Activated naive CD4-positive, alpha-beta T cell treated with anti-CD3 and anti-CD28 coated beads, Interleukin-2, amount 10 ng/mL, durations not matched to agents 7 days and 5 days (primary cell): ENCODE results near the gene GCH1.
"Not testable (repeated sequence)": the region's sequence is repeated elsewhere in the genome, so short reads cannot be mapped to it uniquely, and the experiment has no call there.

Source experiments
- CTCF ChIA-PET: fragments of 350-600 bp; sonication (Branson Sonifier 250); formaldehyde crosslinking; loops from one replicate; lab custom pipeline; 2021; ENCODE audit warnings: antibody characterized with exemption; lab: Charles Lee
- DNase-seq: peaks from one replicate; pipeline ENCODE4 v3.0.0-alpha.2; 2020
- H3K27ac Mint-ChIP-seq: one replicate; pipeline ENCODE4 v1.8.0; 2021; ENCODE audit warnings: mild to moderate bottlenecking, moderate library complexity, mixed read lengths
- H3K27me3 Mint-ChIP-seq: one replicate; pipeline ENCODE4 v1.8.0; 2021; ENCODE audit warnings: mild to moderate bottlenecking, mixed read lengths
- H3K36me3 Mint-ChIP-seq: one replicate; pipeline ENCODE4 v1.8.0; 2021; ENCODE audit warnings: mixed read lengths
- H3K4me1 Mint-ChIP-seq: one replicate; pipeline ENCODE4 v1.8.0; 2021; ENCODE audit warnings: mixed read lengths
- H3K4me3 Mint-ChIP-seq: one replicate; pipeline ENCODE4 v1.8.0; 2021; ENCODE audit warnings: mild to moderate bottlenecking, moderate library complexity, mixed read lengths
- H3K9me3 Mint-ChIP-seq: one replicate; pipeline ENCODE4 v1.8.0; 2021; ENCODE audit warnings: mixed read lengths

The GCH1 gene

GRCh38 chr14:54897809-54898555, 4.6 kb downstream of the GCH1 start:
- H3K36me3 Mint-ChIP-seq: peaks cover 27% of the 10 kb centered on the region
- DNase-seq, H3K9me3 Mint-ChIP-seq, H3K27me3 Mint-ChIP-seq, H3K4me3 Mint-ChIP-seq, H3K27ac Mint-ChIP-seq: not testable (repeated sequence)
- peaks cover 48% of the 10 kb centered on the region for H3K4me1 Mint-ChIP-seq
- CTCF ChIA-PET: interaction anchor here (1.0 kb wide), 1 partner anchor 19 kb away, joined by 3 read pairs; no protein-coding TSS in a partner anchor

DNA sequence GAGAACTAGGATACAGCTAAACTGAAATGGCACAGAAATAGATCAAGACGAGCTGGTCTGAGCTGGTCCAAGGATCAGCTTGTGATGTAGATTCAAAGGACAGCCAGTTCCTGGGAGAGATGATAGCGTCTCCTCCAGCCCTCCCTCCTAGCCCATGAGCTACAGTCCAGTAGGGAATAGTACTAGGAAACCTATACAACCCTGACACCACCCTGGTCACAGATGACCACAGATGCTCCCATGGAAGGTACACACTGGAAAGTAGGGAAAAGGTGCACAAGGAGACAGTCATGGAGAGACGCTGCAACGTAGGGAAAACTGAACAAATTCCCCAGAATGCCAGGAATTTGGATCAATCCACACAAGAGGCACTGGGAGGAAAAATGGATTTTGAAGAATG, 6.9 kb downstream of the GCH1 start:
- peaks cover 52% of the 10 kb centered on the region for H3K4me1 Mint-ChIP-seq
- H3K27ac Mint-ChIP-seq: no peak overlapping the region
- no peaks in the 10 kb centered on the region for H3K27me3 Mint-ChIP-seq
- H3K36me3 Mint-ChIP-seq: peaks cover 29% of the 10 kb centered on the region
- no peak overlapping the region for H3K4me3 Mint-ChIP-seq
- H3K9me3 Mint-ChIP-seq: no peaks in the 10 kb centered on the region
- DNase-seq: no peak
- CTCF ChIA-PET: interaction anchor here (2.9 kb wide), 1 partner anchor 14 kb away, joined by 13 read pairs; no protein-coding TSS in a partner anchor

GRCh38 chr14:54894995-54895394, 7.6 kb downstream of the GCH1 start:
- Mint-ChIP-seq H3K27me3 (no peaks in the 10 kb centered on the region), H3K27ac (no peak overlapping the region), H3K4me3 (no peak overlapping the region), H3K9me3 (no peaks in the 10 kb centered on the region), H3K4me1 (peaks cover 47% of the 10 kb centered on the region), H3K36me3 (peaks cover 25% of the 10 kb centered on the region)
- DNase-seq: no peak
- CTCF ChIA-PET: interaction anchor here (1.1 to 2.9 kb wide), 3 partner anchors 10 to 121 kb away, joined by 3 to 13 read pairs (median 4); no protein-coding TSS in a partner anchor

DNA sequence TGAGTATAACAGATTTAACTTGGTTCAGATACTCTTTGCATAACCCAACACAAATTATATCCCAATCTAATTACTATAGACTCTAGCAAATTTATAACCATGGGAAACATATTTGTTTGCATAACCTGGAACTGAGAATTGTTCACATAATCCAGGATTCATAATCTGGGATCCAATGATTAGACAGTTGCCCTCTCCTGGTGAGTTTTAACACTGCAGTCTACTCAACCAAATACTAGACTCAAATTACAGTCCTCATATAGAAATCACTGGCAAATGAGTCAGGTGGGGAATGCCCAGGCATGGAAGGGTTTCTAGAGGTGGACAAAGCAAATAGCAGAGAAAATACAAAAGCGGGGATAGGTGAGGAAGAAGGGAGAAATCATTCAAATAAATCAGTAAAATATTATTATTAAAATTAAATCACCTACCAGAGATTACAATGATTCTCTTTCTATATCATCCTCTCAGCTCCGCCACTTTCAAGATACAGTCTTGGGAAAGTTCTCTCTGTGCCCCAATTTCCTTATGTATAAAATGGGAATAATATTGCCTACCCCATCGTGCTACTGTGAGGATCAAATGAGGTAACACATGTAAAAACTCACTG, 9.4 kb downstream of the GCH1 start:
- H3K9me3 Mint-ChIP-seq: no peaks in the 10 kb centered on the region
- no peak overlapping the region for H3K27ac Mint-ChIP-seq
- H3K36me3 Mint-ChIP-seq: peaks cover 30% of the 10 kb centered on the region
- no peak for DNase-seq
- CTCF ChIA-PET: interaction anchor here (0.6 to 2.9 kb wide), 8 partner anchors 10 to 329 kb away, joined by 3 to 13 read pairs (median 3); partner anchors contain the start of gene GCH1
- H3K4me3 Mint-ChIP-seq: no peak overlapping the region
- peaks cover 49% of the 10 kb centered on the region for H3K4me1 Mint-ChIP-seq
- no peaks in the 10 kb centered on the region for H3K27me3 Mint-ChIP-seq

DNA sequence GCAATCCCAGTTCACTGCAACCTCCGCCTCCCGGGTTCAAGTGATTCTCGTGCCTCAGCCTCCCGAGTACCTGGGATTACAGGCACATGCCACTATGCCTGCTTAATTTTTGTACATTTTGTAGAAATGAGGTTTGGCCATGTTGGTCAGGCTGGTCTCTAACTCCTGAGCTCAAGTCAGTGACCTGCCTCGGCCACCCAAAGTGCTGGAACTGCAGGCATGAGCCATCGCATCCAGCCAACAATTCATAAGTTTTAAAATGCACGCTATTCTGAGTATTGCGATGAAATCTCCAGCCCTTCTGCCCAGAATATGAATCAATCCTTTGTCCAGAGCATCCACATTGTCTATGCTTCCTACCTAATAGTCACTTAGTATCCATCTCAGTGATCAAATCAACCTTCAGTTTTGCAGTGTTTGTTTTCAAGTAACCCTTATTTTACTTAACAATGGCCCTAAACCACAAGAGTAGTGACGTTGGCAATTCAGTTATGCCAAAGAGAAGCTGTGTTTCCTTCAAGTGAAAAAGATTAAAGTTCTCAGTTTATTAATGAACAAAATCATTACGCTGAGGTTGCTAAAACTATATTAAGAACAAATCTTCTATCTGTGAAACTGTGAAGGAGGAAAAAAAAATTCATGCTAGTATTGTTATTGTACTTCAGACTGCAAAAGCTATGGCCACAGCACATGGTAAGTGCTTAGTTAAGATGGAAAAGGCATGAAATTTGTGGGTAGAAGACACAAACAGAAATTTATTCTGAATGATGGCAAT, 11.0 kb downstream of the GCH1 start:
- CTCF ChIA-PET: interaction anchor here (0.7 to 0.8 kb wide), 2 partner anchors 9 to 10 kb away, joined by 3 to 4 read pairs; no protein-coding TSS in a partner anchor
- no peaks in the 10 kb centered on the region for H3K27me3 Mint-ChIP-seq
- peaks cover 23% of the 10 kb centered on the region for H3K36me3 Mint-ChIP-seq
- no peak overlapping the region for H3K4me3 Mint-ChIP-seq
- H3K4me1 Mint-ChIP-seq: peaks cover 52% of the 10 kb centered on the region
- H3K9me3 Mint-ChIP-seq: no peaks in the 10 kb centered on the region
- no peak for DNase-seq
- no peak overlapping the region for H3K27ac Mint-ChIP-seq

GRCh38 chr14:54890788-54891187, 11.8 kb downstream of the GCH1 start:
- DNase-seq: no peak
- no peaks in the 10 kb centered on the region for H3K27me3 Mint-ChIP-seq
- CTCF ChIA-PET: interaction anchor here (0.7 to 1.5 kb wide), 4 partner anchors 8 to 12 kb away, joined by 3 to 5 read pairs (median 4); partner anchors contain the start of gene GCH1
- peaks cover 18% of the 10 kb centered on the region for H3K36me3 Mint-ChIP-seq
- H3K9me3 Mint-ChIP-seq: no peaks in the 10 kb centered on the region
- no peak overlapping the region for H3K4me3 Mint-ChIP-seq
- peaks cover 47% of the 10 kb centered on the region for H3K4me1 Mint-ChIP-seq
- H3K27ac Mint-ChIP-seq: no peak overlapping the region

DNA sequence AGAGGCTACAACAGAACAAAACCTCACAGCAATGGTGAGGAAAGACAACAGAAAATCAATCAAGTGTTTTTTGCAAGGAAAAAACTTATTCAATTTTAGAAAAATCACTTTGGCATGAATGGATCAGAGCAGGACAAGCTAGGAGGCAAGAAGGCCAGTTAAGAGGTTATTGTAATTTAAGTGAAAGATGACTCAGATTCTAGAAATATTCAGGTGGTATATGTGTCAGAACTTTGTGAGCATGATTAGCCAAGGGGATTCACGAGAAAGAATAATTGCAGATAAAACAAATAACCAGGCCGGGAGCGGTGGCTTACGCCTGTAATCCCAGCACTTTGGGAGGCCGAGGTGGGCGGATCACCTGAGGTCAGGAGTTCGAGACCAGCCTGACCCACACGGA, 12.7 kb downstream of the GCH1 start:
- no peak overlapping the region for H3K4me3 Mint-ChIP-seq
- peaks cover 12% of the 10 kb centered on the region for H3K36me3 Mint-ChIP-seq
- no peak overlapping the region for H3K27ac Mint-ChIP-seq
- no peaks in the 10 kb centered on the region for H3K9me3 Mint-ChIP-seq
- H3K27me3 Mint-ChIP-seq: no peaks in the 10 kb centered on the region
- DNase-seq: no peak
- CTCF ChIA-PET: interaction anchor here (1.0 to 1.5 kb wide), 4 partner anchors 7 to 150 kb away, joined by 3 to 5 read pairs (median 4); partner anchors contain the start of gene GCH1
- H3K4me1 Mint-ChIP-seq: peaks cover 44% of the 10 kb centered on the region

DNA sequence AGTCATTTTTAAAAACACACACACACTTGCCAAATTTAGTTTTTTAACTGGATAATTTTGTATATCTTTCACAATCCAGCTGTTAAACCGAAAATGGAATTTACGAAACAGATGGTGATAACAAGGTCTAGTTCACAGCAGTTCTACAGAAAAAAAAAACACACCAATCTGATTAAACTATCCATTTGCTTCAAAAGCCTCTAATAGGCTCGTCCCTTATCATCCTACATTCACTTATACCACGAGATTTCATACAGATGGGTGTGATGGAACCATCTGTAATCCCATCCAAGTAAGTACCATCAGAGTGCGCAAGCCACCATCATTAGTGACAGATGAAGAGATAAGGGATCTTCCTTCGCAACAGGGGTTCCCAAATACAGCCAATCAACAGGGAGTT, 20.1 kb downstream of the GCH1 start:
- peaks cover 50% of the 10 kb centered on the region for H3K4me1 Mint-ChIP-seq
- peaks cover 24% of the 10 kb centered on the region for H3K36me3 Mint-ChIP-seq
- H3K27me3 Mint-ChIP-seq: no peaks in the 10 kb centered on the region
- CTCF ChIA-PET: interaction anchor here (1.0 to 2.3 kb wide), 4 partner anchors 8 to 25 kb away, joined by 3 to 13 read pairs (median 4); no protein-coding TSS in a partner anchor
- DNase-seq: no peak
- H3K9me3 Mint-ChIP-seq: no peaks in the 10 kb centered on the region
- peak overlapping the region; percentile 76 for H3K4me3 Mint-ChIP-seq
- peak overlapping the region; percentile 97 for H3K27ac Mint-ChIP-seq

- H3K4me1 Mint-ChIP-seq: peaks cover 51% of the 10 kb centered on the region
- peak overlapping the region; percentile 97 for H3K27ac Mint-ChIP-seq
- peak; percentile 57 for DNase-seq
- no peaks in the 10 kb centered on the region for H3K27me3 Mint-ChIP-seq
- H3K9me3 Mint-ChIP-seq: no peaks in the 10 kb centered on the region
- H3K4me3 Mint-ChIP-seq: peak overlapping the region; percentile 76
- CTCF ChIA-PET: interaction anchor here (0.7 to 2.3 kb wide), 9 partner anchors 9 to 317 kb away, joined by 3 to 13 read pairs (median 3); partner anchors contain the start of gene GCH1
- H3K36me3 Mint-ChIP-seq: peaks cover 28% of the 10 kb centered on the region
These were observed 20.7 kb downstream of the GCH1 start for GRCh38 chr14:54881761-54882401.

DNA sequence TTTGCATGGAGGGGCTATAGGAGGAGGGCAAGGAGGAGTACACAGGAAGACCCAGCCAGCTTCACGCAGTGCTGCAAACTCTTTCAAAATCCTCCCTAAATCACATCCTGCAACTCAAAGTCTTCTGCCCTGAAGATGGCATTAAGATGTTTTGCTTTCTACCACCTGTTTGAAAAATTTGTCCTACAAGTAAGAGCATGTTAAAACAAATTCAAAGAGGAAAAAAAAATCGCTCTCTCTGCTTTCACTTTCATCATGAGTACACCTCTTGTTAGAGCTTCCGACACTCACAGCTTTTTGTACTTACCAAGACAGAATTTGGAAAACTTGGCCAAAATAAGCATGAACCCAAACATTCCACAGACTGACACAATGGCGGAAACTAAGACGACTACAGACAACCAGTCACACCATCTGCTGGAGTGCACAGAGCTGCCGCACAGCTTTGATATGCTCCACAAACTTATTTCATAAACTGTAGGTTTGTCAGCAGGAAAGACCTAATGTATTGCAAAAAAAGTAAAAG, 21.3 kb downstream of the GCH1 start:
- H3K27me3 Mint-ChIP-seq: no peaks in the 10 kb centered on the region
- peaks cover 54% of the 10 kb centered on the region for H3K4me1 Mint-ChIP-seq
- peak; percentile 52 for DNase-seq
- peak overlapping the region; percentile 97 for H3K27ac Mint-ChIP-seq
- peaks cover 28% of the 10 kb centered on the region for H3K36me3 Mint-ChIP-seq
- no peaks in the 10 kb centered on the region for H3K9me3 Mint-ChIP-seq
- H3K4me3 Mint-ChIP-seq: peak overlapping the region; percentile 76
- CTCF ChIA-PET: interaction anchor here (0.7 to 2.3 kb wide), 8 partner anchors 10 to 317 kb away, joined by 3 to 13 read pairs (median 3); partner anchors contain the start of gene GCH1

GRCh38 chr14:54877703-54878021, 25.0 kb downstream of the GCH1 start:
- CTCF ChIA-PET: no interaction called here
- Mint-ChIP-seq H3K27me3 (no peaks in the 10 kb centered on the region), H3K9me3 (peaks cover 6% of the 10 kb centered on the region), H3K4me3 (no peak overlapping the region), H3K36me3 (peaks cover 39% of the 10 kb centered on the region), H3K27ac (no peak overlapping the region), H3K4me1 (peaks cover 43% of the 10 kb centered on the region)
- DNase-seq: no peak

- Mint-ChIP-seq H3K27ac (no peak overlapping the region), H3K9me3 (peaks cover 6% of the 10 kb centered on the region), H3K27me3 (no peaks in the 10 kb centered on the region), H3K36me3 (peaks cover 38% of the 10 kb centered on the region), H3K4me3 (no peak overlapping the region), H3K4me1 (peaks cover 38% of the 10 kb centered on the region)
- DNase-seq: no peak
- CTCF ChIA-PET: no interaction called here
These were observed 25.5 kb downstream of the GCH1 start for GRCh38 chr14:54877015-54877702.

DNA sequence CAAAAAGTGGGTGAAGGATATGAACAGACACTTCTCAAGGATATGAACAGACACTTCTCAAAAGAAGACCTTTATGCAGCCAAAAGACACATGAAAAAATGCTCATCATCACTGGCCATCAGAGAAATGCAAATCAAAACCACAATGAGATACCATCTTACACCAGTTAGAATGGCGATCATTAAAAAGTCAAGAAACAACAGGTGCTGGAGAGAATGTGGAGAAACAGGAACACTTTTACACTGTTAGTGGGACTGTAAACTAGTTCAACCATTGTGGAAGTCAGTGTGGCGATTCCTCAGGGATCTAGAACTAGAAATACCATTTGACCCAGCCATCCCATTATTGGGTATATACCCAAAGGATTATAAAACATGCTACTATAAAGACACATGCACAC, 27.0 kb downstream of the GCH1 start:
- DNase-seq, H3K4me3 Mint-ChIP-seq, CTCF ChIA-PET, H3K27ac Mint-ChIP-seq, H3K9me3 Mint-ChIP-seq, H3K27me3 Mint-ChIP-seq: not testable (repeated sequence)
- peaks cover 38% of the 10 kb centered on the region for H3K36me3 Mint-ChIP-seq
- H3K4me1 Mint-ChIP-seq: peaks cover 38% of the 10 kb centered on the region
